T-cell (primary cell): Measurements from ENCODE around the gene C19orf85. TPM values are rescaled to one million over a fixed set of nuclear protein-coding genes. Genes with fewer than 3 reads are reported as not detected.
A peak's percentile ranks its signal among the peaks of the same experiment; 100 is the strongest.

Source experiments
- ATAC-seq, 4 experiments: fragments of 200-7000 bp in 3 of 4; fragments of 150-1000 bp in 1 of 4; cut with Tn5 transposase; replicated peaks in 1 of 4; 1 replicate in 3 of 4; 2 replicates in 1 of 4; pipeline ENCODE4 v1.10.0; 2021; ENCODE audit warnings: moderate library complexity in 3 of 4, mild to moderate bottlenecking in 2 of 4, moderate number of reproducible peaks in 1 of 4
- CTCF ChIA-PET, 2 donors: fragments of 300-600 bp; sonication (Branson Sonifier 250); formaldehyde crosslinking; loops; one replicate each; lab custom pipeline; 2022; ENCODE audit warnings: antibody characterized with exemption in 2 of 2; lab: Charles Lee
- POLR2A ChIA-PET, 2 donors: fragments of 300-600 bp; sonication (Branson Sonifier 250); formaldehyde crosslinking; loops; one replicate each; lab custom pipeline; 2022; ENCODE audit warnings: antibody characterized with exemption in 2 of 2; lab: Charles Lee
- DNase-seq, 35 experiments: peaks; one replicate each; pipeline versions ENCODE4 v3.0.0 to v3.0.0-alpha.2; 2013 to 2023
- H3K27ac ChIP-seq: one replicate; pipeline ENCODE4 v1.5.1; 2013; ENCODE audit warnings: low read length
- H3K27me3 ChIP-seq, 2 experiments: replicated peaks in 1 of 2; 1 replicate in 1 of 2; 2 replicates in 1 of 2; pipeline versions ENCODE4 v1.6.1 to v1.7.0; 2013; ENCODE audit warnings: low read length in 1 of 2, mixed read lengths in 1 of 2; ENCODE audit not compliant: control insufficient read depth in 2 of 2, insufficient read depth in 2 of 2; ENCODE audit errors: extremely low read depth in 1 of 2
- H3K36me3 ChIP-seq, 2 donors: 1 replicate in 1 of 2; 2 replicates in 1 of 2; pipeline versions ENCODE4 v1.6.1 to v1.7.0; 2013; ENCODE audit warnings: low read length in 1 of 2; ENCODE audit not compliant: control insufficient read depth in 2 of 2, insufficient read depth in 1 of 2; ENCODE audit errors: extremely low read depth in 1 of 2
- H3K4me1 ChIP-seq, 2 experiments: 1 replicate in 1 of 2; 2 replicates in 1 of 2; pipeline versions ENCODE4 v1.6.1 to v1.7.0; 2013; ENCODE audit warnings: low read length in 2 of 2, mixed read lengths in 1 of 2; ENCODE audit not compliant: insufficient read depth in 2 of 2, control insufficient read depth in 1 of 2; ENCODE audit errors: extremely low read depth in 1 of 2
- H3K4me3 ChIP-seq, 2 donors: 1 replicate in 1 of 2; 2 replicates in 1 of 2; pipeline versions ENCODE4 v1.5.1 to v1.7.0; 2013; ENCODE audit warnings: mild to moderate bottlenecking in 2 of 2, low read length in 1 of 2, moderate library complexity in 1 of 2; ENCODE audit not compliant: control insufficient read depth in 1 of 2; ENCODE audit errors: extremely low read depth in 1 of 2
- H3K9me3 ChIP-seq: 2 replicates; pipeline ENCODE4 v1.7.0; 2013
- H3K27ac Mint-ChIP-seq, 2 donors: one replicate each; pipeline ENCODE4 v1.8.0; 2020 to 2021; ENCODE audit warnings: mild to moderate bottlenecking in 2 of 2, mixed read lengths in 2 of 2
- H3K27me3 Mint-ChIP-seq, 2 donors: one replicate each; pipeline ENCODE4 v1.8.0; 2021 to 2022; ENCODE audit warnings: mixed read lengths in 2 of 2
- H3K36me3 Mint-ChIP-seq: one replicate; pipeline ENCODE4 v1.8.0; 2021; ENCODE audit warnings: mixed read lengths
- H3K4me1 Mint-ChIP-seq, 3 donors: one replicate each; pipeline ENCODE4 v1.8.0; 2020 to 2022; ENCODE audit warnings: mixed read lengths in 3 of 3, mild to moderate bottlenecking in 1 of 3
- H3K4me3 Mint-ChIP-seq, 3 donors: one replicate each; pipeline ENCODE4 v1.8.0; 2020 to 2022; ENCODE audit warnings: mild to moderate bottlenecking in 3 of 3, mixed read lengths in 3 of 3, moderate library complexity in 3 of 3
- H3K9me3 Mint-ChIP-seq, 3 donors: one replicate each; pipeline ENCODE4 v1.8.0; 2020 to 2022; ENCODE audit warnings: mixed read lengths in 3 of 3
- WGBS: methylation state at CpG from one replicate; pipeline ENCODE4 v1.1.5; 2013; ENCODE audit warnings: missing lambda C conversion rate; ENCODE audit not compliant: insufficient coverage; 5-methylcytosine and 5-hydroxymethylcytosine counted together
- total RNA-seq, 35 experiments: library from RNA in 6 of 35; stranded (reverse) in 6 of 35; fragments of 120-200 nt in 1 of 35; gene quantifications; one replicate each; pipeline versions ENCODE4 v1.2.1 to v1.2.4 and lab custom pipeline; 2013 to 2026

The C19orf85 gene
- total RNA-seq, 5 donors from 2014 or later (not counting 1 experiment from before 2014, with no cell fraction given), result not detected

- Histone ChIP-seq H3K9me3 (no peaks in the 10 kb centered on the region), H3K27me3 (peaks cover 0 to 49% of the 10 kb centered on the region in 2 experiments), H3K4me3 (peak overlapping the region in 1 of 2 donors; percentile 10), H3K27ac (no peak overlapping the region), H3K4me1 (peaks cover 0 to 3% of the 10 kb centered on the region in 2 experiments), H3K36me3 (no peaks in the 10 kb centered on the region)
- no peaks in the 10 kb centered on the region for H3K36me3 Mint-ChIP-seq
- ATAC-seq, result peak; percentile 43 to 58 (median 56)
- ChIA-PET CTCF (interaction anchor here in 1 of 2 donors (1.1 kb wide), 1 partner anchor 14 kb away, joined by 3 read pairs; no protein-coding TSS in a partner anchor), POLR2A (no interaction called here)
- 40% methylated on average over 10 of the region's 22 CpGs for WGBS
- no peak overlapping the region for H3K27ac Mint-ChIP-seq
- H3K27me3 Mint-ChIP-seq, result peaks cover 4 to 19% of the 10 kb centered on the region in 2 donors
- H3K4me1 Mint-ChIP-seq, result peaks cover 0 to 3% (median 0%) of the 10 kb centered on the region in 3 donors
- H3K4me3 Mint-ChIP-seq, result peak overlapping the region; percentile 21 to 69 (median 45)
- no peaks in the 10 kb centered on the region for H3K9me3 Mint-ChIP-seq
- DNase-seq, result no peak
Observed at GRCh38 chr19:55494172-55494761, 29.7 kb upstream of the C19orf85 start.

GRCh38 chr19:55493645-55494171 lies 29.2 kb upstream of the C19orf85 start:
- peak overlapping the region in 1 of 3 donors; percentile 45 for H3K4me3 Mint-ChIP-seq
- no peaks in the 10 kb centered on the region for H3K36me3 Mint-ChIP-seq
- H3K4me1 Mint-ChIP-seq, result peaks cover 0 to 3% (median 0%) of the 10 kb centered on the region in 3 donors
- no peaks in the 10 kb centered on the region for H3K9me3 ChIP-seq
- H3K27ac Mint-ChIP-seq, result no peak overlapping the region
- peaks cover 0 to 3% of the 10 kb centered on the region in 2 experiments for H3K4me1 ChIP-seq
- ChIA-PET CTCF (no interaction called here), POLR2A (no interaction called here)
- peaks cover 0 to 49% of the 10 kb centered on the region in 2 experiments for H3K27me3 ChIP-seq
- ATAC-seq, result no peak
- H3K27me3 Mint-ChIP-seq, result peaks cover 4 to 19% of the 10 kb centered on the region in 2 donors
- H3K36me3 ChIP-seq, result no peaks in the 10 kb centered on the region
- 82% methylated on average over 13 of the region's 38 CpGs for WGBS
- H3K4me3 ChIP-seq, result no peak overlapping the region
- no peak for DNase-seq
- no peaks in the 10 kb centered on the region for H3K9me3 Mint-ChIP-seq
- no peak overlapping the region for H3K27ac ChIP-seq

- ChIA-PET POLR2A (no interaction called here), CTCF (no interaction called here)
- Mint-ChIP-seq H3K36me3 (no peaks in the 10 kb centered on the region), H3K27ac (no peak overlapping the region), H3K4me3 (no peak overlapping the region), H3K9me3 (no peaks in the 10 kb centered on the region), H3K27me3 (peaks cover 4 to 19% of the 10 kb centered on the region in 2 donors), H3K4me1 (peaks cover 0 to 3% (median 0%) of the 10 kb centered on the region in 3 donors)
- H3K27me3 ChIP-seq, result peaks cover 0 to 49% of the 10 kb centered on the region in 2 experiments
- no peak overlapping the region for H3K27ac ChIP-seq
- no peaks in the 10 kb centered on the region for H3K36me3 ChIP-seq
- H3K4me3 ChIP-seq, result no peak overlapping the region
- H3K9me3 ChIP-seq, result no peaks in the 10 kb centered on the region
- peaks cover 0 to 3% of the 10 kb centered on the region in 2 experiments for H3K4me1 ChIP-seq
- whole genome bisulfite sequencing, result 74% methylated on average over 4 of the region's 18 CpGs
- ATAC-seq (no peak), DNase-seq (no peak)
Observed at GRCh38 chr19:55493052-55493644, 28.6 kb upstream of the C19orf85 start.

GRCh38 chr19:55492362-55492944 lies 27.9 kb upstream of the C19orf85 start:
- Mint-ChIP-seq H3K9me3 (no peaks in the 10 kb centered on the region), H3K4me3 (no peak overlapping the region), H3K4me1 (peaks cover 0 to 3% (median 0%) of the 10 kb centered on the region in 3 donors), H3K27me3 (peaks cover 4 to 19% of the 10 kb centered on the region in 2 donors), H3K36me3 (no peaks in the 10 kb centered on the region), H3K27ac (no peak overlapping the region)
- CTCF ChIA-PET, result no interaction called here
- ATAC-seq, result no peak
- no peak overlapping the region for H3K27ac ChIP-seq
- no peaks in the 10 kb centered on the region for H3K9me3 ChIP-seq
- H3K4me3 ChIP-seq, result no peak overlapping the region
- POLR2A ChIA-PET, result no interaction called here
- H3K4me1 ChIP-seq, result peaks cover 0 to 3% of the 10 kb centered on the region in 2 experiments
- no peak for DNase-seq
- peaks cover 0 to 49% of the 10 kb centered on the region in 2 experiments for H3K27me3 ChIP-seq
- H3K36me3 ChIP-seq, result no peaks in the 10 kb centered on the region
- 34% methylated on average over 4 of the region's 12 CpGs for WGBS

- H3K4me1 Mint-ChIP-seq, result peaks cover 0 to 3% (median 0%) of the 10 kb centered on the region in 3 donors
- H3K4me1 ChIP-seq, result peaks cover 0 to 3% of the 10 kb centered on the region in 2 experiments
- 83% methylated on average over 9 of the region's 24 CpGs for WGBS
- H3K36me3 ChIP-seq, result no peaks in the 10 kb centered on the region
- no peak overlapping the region for H3K4me3 Mint-ChIP-seq
- CTCF ChIA-PET, result interaction anchor here in 1 of 2 donors (0.6 kb wide), 1 partner anchor 39 kb away, joined by 4 read pairs; no protein-coding TSS in a partner anchor
- H3K9me3 ChIP-seq, result no peaks in the 10 kb centered on the region
- H3K27me3 Mint-ChIP-seq, result peaks cover 4 to 19% of the 10 kb centered on the region in 2 donors
- no peak overlapping the region for H3K27ac Mint-ChIP-seq
- no peaks in the 10 kb centered on the region for H3K36me3 Mint-ChIP-seq
- peaks cover 0 to 49% of the 10 kb centered on the region in 2 experiments for H3K27me3 ChIP-seq
- H3K27ac ChIP-seq, result no peak overlapping the region
- no peak for ATAC-seq
- H3K9me3 Mint-ChIP-seq, result no peaks in the 10 kb centered on the region
- DNase-seq, result no peak
- POLR2A ChIA-PET, result no interaction called here
- no peak overlapping the region for H3K4me3 ChIP-seq
Observed at GRCh38 chr19:55491546-55492360, 27.2 kb upstream of the C19orf85 start.
